H1 (cell line): ENCODE measurements around the gene SHROOM4. TPM values are rescaled to one million over a fixed set of nuclear protein-coding genes. Genes with fewer than 3 reads are reported as not detected.

Experiments used
- CTCF ChIA-PET: fragments of 300-600 bp; sonication (Branson Sonifier 250); formaldehyde crosslinking; loops from one replicate; lab custom pipeline; 2021; ENCODE audit not compliant: partially characterized antibody; lab: Charles Lee
- POLR2A ChIA-PET: fragments of 300-600 bp; sonication (Branson Sonifier 250); formaldehyde crosslinking; loops from one replicate; lab custom pipeline; 2021; ENCODE audit warnings: inconsistent platforms; ENCODE audit not compliant: partially characterized antibody; lab: Charles Lee
- DNase-seq, 2 experiments: peaks; one replicate each; pipeline versions ENCODE4 v3.0.0 to v3.0.0-alpha.2; 2010 to 2022; ENCODE audit warnings: low spot score in 2 of 2, low read depth in 1 of 2, mixed read lengths in 1 of 2
- FAIRE-seq: peaks from 2 replicates; lab custom pipeline; 2011; peaks lifted over from hg19 to GRCh38; lab: Jason Lieb, UNC
- H2AFZ ChIP-seq: 2 replicates; pipeline ENCODE4 v1.8.1; 2012; ENCODE audit warnings: low read length, inconsistent platforms
- H2AK5ac ChIP-seq: 2 replicates; pipeline ENCODE4 v1.6.1; 2013; ENCODE audit warnings: low read depth, low read length
- H2BK120ac ChIP-seq: replicated peaks from 2 replicates; pipeline ENCODE3; 2013; ENCODE audit warnings: low read depth, low read length, inconsistent platforms
- H2BK12ac ChIP-seq: 2 replicates; pipeline ENCODE4 v1.6.1; 2013; ENCODE audit warnings: low read depth, low read length
- H2BK15ac ChIP-seq: 2 replicates; pipeline ENCODE4 v1.6.1; 2013; ENCODE audit warnings: low read length
- H2BK20ac ChIP-seq: 2 replicates; pipeline ENCODE4 v1.6.1; 2013; ENCODE audit warnings: low read length
- H2BK5ac ChIP-seq: 2 replicates; pipeline ENCODE4 v1.6.1; 2013; ENCODE audit warnings: low read depth, low read length
- H3K14ac ChIP-seq: 2 replicates; pipeline ENCODE4 v1.6.1; 2013; ENCODE audit warnings: inconsistent platforms; ENCODE audit not compliant: insufficient read length
- H3K18ac ChIP-seq: 2 replicates; pipeline ENCODE4 v1.6.1; 2013; ENCODE audit warnings: low read length; ENCODE audit errors: extremely low read depth
- H3K23ac ChIP-seq: 2 replicates; pipeline ENCODE4 v1.6.1; 2013; ENCODE audit warnings: inconsistent platforms; ENCODE audit not compliant: insufficient read length
- H3K23me2 ChIP-seq: 2 replicates; pipeline ENCODE4 v1.6.1; 2013; ENCODE audit warnings: low read depth, low read length
- H3K27ac ChIP-seq: 2 replicates; pipeline ENCODE4 v1.6.1; 2011; ENCODE audit warnings: low read depth, low read length, inconsistent platforms
- H3K27me3 ChIP-seq, 4 experiments: replicated peaks in 1 of 4; 1 replicate in 1 of 4; 2 replicates in 3 of 4; pipeline versions ENCODE4 v1.6.1 to v1.8.1; 2011 to 2013; ENCODE audit warnings: low read length in 3 of 4, mild to moderate bottlenecking in 3 of 4, inconsistent platforms in 2 of 4, mixed read lengths in 2 of 4, moderate library complexity in 1 of 4; ENCODE audit not compliant: control insufficient read depth in 3 of 4, insufficient read depth in 3 of 4; ENCODE audit errors: extremely low read depth in 1 of 4
- H3K36me3 ChIP-seq, 4 experiments: 2 replicates each; pipeline versions ENCODE4 v1.6.1 to v1.8.1; 2011 to 2013; ENCODE audit warnings: mild to moderate bottlenecking in 4 of 4, low read length in 3 of 4, moderate library complexity in 2 of 4, control low read depth in 1 of 4, inconsistent platforms in 1 of 4; ENCODE audit not compliant: insufficient read depth in 4 of 4, control insufficient read depth in 2 of 4
- H3K4ac ChIP-seq: replicated peaks from 2 replicates; pipeline ENCODE3; 2013; ENCODE audit warnings: low read length, low read depth, mixed read lengths, inconsistent platforms; ENCODE audit not compliant: insufficient read length
- H3K4me1 ChIP-seq, 4 experiments: replicated peaks in 1 of 4; 1 replicate in 1 of 4; 2 replicates in 3 of 4; pipeline versions ENCODE4 v1.6.1 to v1.8.1; 2011 to 2013; ENCODE audit warnings: low read length in 3 of 4, inconsistent platforms in 2 of 4, mixed read lengths in 1 of 4; ENCODE audit not compliant: insufficient read depth in 4 of 4, control insufficient read depth in 3 of 4
- H3K4me2 ChIP-seq, 2 experiments: 2 replicates each; pipeline versions ENCODE4 v1.6.1 to v1.8.1; 2011 to 2013; ENCODE audit warnings: low read depth in 2 of 2, low read length in 2 of 2, control low read depth in 1 of 2, inconsistent platforms in 1 of 2, mild to moderate bottlenecking in 1 of 2; ENCODE audit not compliant: insufficient read depth in 1 of 2
- H3K4me3 ChIP-seq, 4 experiments: fragments of 200-600, 300-600 bp in 1 of 4; sonication (generic), shearing (Covaris generic), sonication (Bioruptor Twin) in 1 of 4; 2 replicates each; pipeline versions ENCODE4 v1.5.1 to v1.8.1; 2011 to 2016; ENCODE audit warnings: low read length in 4 of 4, low read depth in 3 of 4, control low read depth in 2 of 4, inconsistent platforms in 2 of 4, mild to moderate bottlenecking in 2 of 4, mixed read lengths in 1 of 4, moderate library complexity in 1 of 4; ENCODE audit not compliant: insufficient read depth in 2 of 4; ENCODE audit errors: extremely low read depth in 1 of 4
- H3K56ac ChIP-seq: replicated peaks from 2 replicates; pipeline ENCODE3; 2013; ENCODE audit warnings: low read depth, mild to moderate bottlenecking, mixed read lengths, low read length, inconsistent platforms; ENCODE audit not compliant: insufficient read length
- H3K79me1 ChIP-seq: 2 replicates; pipeline ENCODE4 v1.6.1; 2013; ENCODE audit warnings: low read depth, low read length, control low read depth
- H3K79me2 ChIP-seq, 2 experiments: 2 replicates each; pipeline versions ENCODE4 v1.6.1 to v1.8.1; 2012 to 2013; ENCODE audit warnings: low read length in 2 of 2, mild to moderate bottlenecking in 2 of 2, inconsistent platforms in 1 of 2; ENCODE audit not compliant: insufficient read depth in 2 of 2, control insufficient read depth in 1 of 2
- H3K9ac ChIP-seq, 4 experiments: replicated peaks in 1 of 4; 1 replicate in 1 of 4; 2 replicates in 3 of 4; pipeline versions ENCODE4 v1.6.1 to v1.8.1; 2011 to 2013; ENCODE audit warnings: low read depth in 3 of 4, low read length in 3 of 4, control low read depth in 2 of 4, mild to moderate bottlenecking in 2 of 4, moderate library complexity in 2 of 4, inconsistent platforms in 1 of 4; ENCODE audit errors: extremely low read depth in 1 of 4
- H3K9me3 ChIP-seq, 2 experiments: 2 replicates each; pipeline versions ENCODE4 v1.6.1 to v1.8.1; 2012 to 2013; ENCODE audit warnings: mild to moderate bottlenecking in 2 of 2, moderate library complexity in 2 of 2, control low read depth in 1 of 2, inconsistent platforms in 1 of 2, low read depth in 1 of 2, low read length in 1 of 2, mixed read lengths in 1 of 2; ENCODE audit not compliant: insufficient read depth in 2 of 2
- H4K20me1 ChIP-seq, 2 experiments: replicated peaks in 1 of 2; 2 replicates each; pipeline versions ENCODE3 to v1.8.1; 2011 to 2013; ENCODE audit warnings: inconsistent platforms in 2 of 2, low read length in 2 of 2, mild to moderate bottlenecking in 1 of 2; ENCODE audit not compliant: insufficient read depth in 2 of 2, control insufficient read depth in 1 of 2
- H4K5ac ChIP-seq: 2 replicates; pipeline ENCODE4 v1.6.1; 2013; ENCODE audit warnings: low read length, low read depth, mixed read lengths, inconsistent platforms; ENCODE audit not compliant: insufficient read length
- H4K8ac ChIP-seq: 2 replicates; pipeline ENCODE4 v1.8.0; 2013; ENCODE audit warnings: mild to moderate bottlenecking, moderate library complexity, low read length, inconsistent platforms; ENCODE audit not compliant: insufficient read depth; ENCODE audit errors: extremely low read depth
- H4K91ac ChIP-seq: replicated peaks from 2 replicates; pipeline ENCODE3; 2013; ENCODE audit warnings: low read length, mixed read lengths, inconsistent platforms; ENCODE audit not compliant: insufficient read length
- BCL11A ChIP-seq, 2 experiments: IDR thresholded peaks; one replicate each; pipeline ENCODE4 v1.6.1; 2011; ENCODE audit warnings: low read depth in 2 of 2, low read length in 2 of 2, mild to moderate bottlenecking in 2 of 2
- CBX5 ChIP-seq: fragments of 300-800, 300-1000 bp; sonication (generic); IDR thresholded peaks from 2 replicates; pipeline ENCODE4 v1.7.1; 2016; ENCODE audit warnings: antibody characterized with exemption, low read length, low read depth
- EGR1 ChIP-seq: IDR thresholded peaks from 2 replicates; pipeline ENCODE4 v1.6.1; 2011; ENCODE audit warnings: low read depth, low read length, borderline replicate concordance
- GTF2F1 ChIP-seq: IDR thresholded peaks from 2 replicates; pipeline ENCODE4 v1.6.1; 2012; ENCODE audit warnings: low read depth, low read length, improper control_type of control experiment, borderline replicate concordance
- JUND ChIP-seq: IDR thresholded peaks from 2 replicates; pipeline ENCODE4 v1.6.1; 2011; ENCODE audit warnings: mild to moderate bottlenecking, improper control_type of control experiment, low read length
- KDM4A ChIP-seq: IDR thresholded peaks from one replicate; pipeline ENCODE4 v1.7.1; 2012; ENCODE audit warnings: low read depth, mild to moderate bottlenecking, moderate library complexity, low read length, inconsistent platforms; ENCODE audit not compliant: severe bottlenecking
- KDM5A ChIP-seq: fragments of 200-600 bp; IDR thresholded peaks from 2 replicates; pipeline ENCODE4 v1.7.1; 2012; ENCODE audit warnings: mild to moderate bottlenecking, low read length, inconsistent platforms, mixed read lengths
- NANOG ChIP-seq: IDR thresholded peaks from 2 replicates; pipeline ENCODE4 v1.6.1; 2011; ENCODE audit warnings: low read length, low read depth, mild to moderate bottlenecking, inconsistent platforms; ENCODE audit not compliant: insufficient read depth, poor library complexity, severe bottlenecking
- POLR2AphosphoS5 ChIP-seq: IDR thresholded peaks from 2 replicates; pipeline ENCODE4 v1.6.1; 2011; ENCODE audit warnings: low read depth, low read length
- RFX5 ChIP-seq: IDR thresholded peaks from 2 replicates; pipeline ENCODE4 v1.6.1; 2011; ENCODE audit warnings: low read depth, low read length, improper control_type of control experiment, borderline replicate concordance
- RXRA ChIP-seq: IDR thresholded peaks from 2 replicates; pipeline ENCODE4 v1.6.1; 2011; ENCODE audit warnings: low read depth, mild to moderate bottlenecking, low read length, moderate library complexity; ENCODE audit not compliant: insufficient read depth
- SAP30 ChIP-seq: fragments of 300-600 bp; sonication (generic); IDR thresholded peaks from 2 replicates; pipeline ENCODE4 v1.7.1; 2012; ENCODE audit warnings: low read length, moderate library complexity, mild to moderate bottlenecking, inconsistent platforms; ENCODE audit not compliant: insufficient read depth, insufficient replicate concordance
- SP2 ChIP-seq: IDR thresholded peaks from 2 replicates; pipeline ENCODE4 v1.6.1; 2012; ENCODE audit warnings: mild to moderate bottlenecking, low read length, inconsistent platforms
- WGBS, 2 experiments: shearing (Covaris generic) in 1 of 2; methylation state at CpG; one replicate each; pipeline versions ENCODE4 v1.1.6 to v1.1.7; 2013 to 2015; ENCODE audit warnings: low lambda C conversion rate in 2 of 2, mixed read lengths in 2 of 2, inconsistent platforms in 1 of 2, low coverage in 1 of 2, missing lambda C conversion rate in 1 of 2; ENCODE audit not compliant: insufficient replicate concordance in 2 of 2, insufficient coverage in 1 of 2, insufficient read length in 1 of 2; ENCODE audit errors: extremely low coverage in 1 of 2, missing lambda C conversion rate in 1 of 2; 5-methylcytosine and 5-hydroxymethylcytosine counted together
- polyA plus RNA-seq, 7 experiments: library from polyadenylated mRNA; depleted of rRNA in 3 of 7; stranded (reverse) in 5 of 7; unstranded in 2 of 7; fragments of >200 nt in 5 of 7; fragments of 200-250 nt in 2 of 7; gene quantifications; 1 replicate in 5 of 7; 2 replicates in 1 of 7; 4 replicates in 1 of 7; pipeline versions ENCODE4 v1.2.1 to v1.2.3, GENCODE V29; 2011 to 2013; ENCODE audit warnings: missing spikeins in 2 of 7, mixed read lengths in 2 of 7
- total RNA-seq: library from RNA; stranded (reverse); fragmentation: NEBNext Ultra II Directional; extraction: Animal tissue kit (Norgen Biotek cat#: 25700); gene quantifications from 2 replicates; pipeline ENCODE4 v1.2.1, GENCODE V29; 2021
- TF ChIP-seq, protein P1 (sequence below): IDR thresholded peaks from 2 replicates; pipeline ENCODE4 v1.6.1; 2011; ENCODE audit warnings: low read length, improper control_type of control experiment

The SHROOM4 gene
- total and polyA plus RNA-seq, 2 of the 8 experiments (the other 6 are each of a cell fraction or from before 2014, with no cell fraction given), result 1.6 to 5.6 TPM

DNA sequence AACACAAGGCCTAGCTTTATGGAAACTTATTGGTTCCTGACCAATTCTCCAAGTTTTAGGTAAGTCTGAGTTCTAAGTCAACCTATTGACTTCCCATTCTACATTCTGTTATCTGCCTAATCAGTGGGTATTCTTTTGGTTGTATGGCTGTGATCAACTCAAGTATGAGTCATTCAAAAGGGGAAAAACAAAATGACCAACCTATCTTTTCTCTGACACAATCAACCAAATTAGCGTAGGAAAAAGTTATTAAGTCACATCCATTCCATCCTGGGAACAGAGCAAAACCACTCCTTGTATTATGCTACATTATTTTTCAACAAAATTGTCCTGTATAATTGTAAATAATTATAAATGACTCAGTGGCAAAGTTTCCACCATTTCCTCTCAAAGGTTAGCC, 136.2 kb downstream of the SHROOM4 start:
- no peak overlapping the region for H2BK120ac ChIP-seq
- no peaks in the 10 kb centered on the region for H3K79me1 ChIP-seq
- H3K18ac ChIP-seq, result no peak overlapping the region
- H4K5ac ChIP-seq, result no peak overlapping the region
- no peak overlapping the region for H3K4me2 ChIP-seq
- no peak overlapping the region for H3K14ac ChIP-seq
- POLR2A ChIA-PET, result no interaction called here
- no peak overlapping the region for H3K9ac ChIP-seq
- H3K9me3 ChIP-seq, result no peaks in the 10 kb centered on the region
- DNase-seq, result no peak
- no peak overlapping the region for H3K56ac ChIP-seq
- no peaks in the 10 kb centered on the region for H3K23me2 ChIP-seq
- no peak overlapping the region for H3K23ac ChIP-seq
- CTCF ChIA-PET, result interaction anchor here (0.7 to 1.2 kb wide), 3 partner anchors 28 to 311 kb away, joined by 3 read pairs; no protein-coding TSS in a partner anchor
- no peak overlapping the region for H2BK12ac ChIP-seq
- no peak overlapping the region for H2BK5ac ChIP-seq
- H4K20me1 ChIP-seq, result no peaks in the 10 kb centered on the region
- H2BK20ac ChIP-seq, result no peak overlapping the region
- H2AFZ ChIP-seq, result no peak overlapping the region
- no peak overlapping the region for H3K27ac ChIP-seq
- H3K4me1 ChIP-seq, result no peaks in the 10 kb centered on the region; a peak in 1 of 7 replicates
- H3K4ac ChIP-seq, result no peak overlapping the region
- no peak overlapping the region for H2BK15ac ChIP-seq
- H3K36me3 ChIP-seq, result no peaks in the 10 kb centered on the region
- no peaks in the 10 kb centered on the region for H3K27me3 ChIP-seq
- H4K91ac ChIP-seq, result no peak overlapping the region
- H2AK5ac ChIP-seq, result no peak overlapping the region
- no peak overlapping the region for H3K4me3 ChIP-seq
- H4K8ac ChIP-seq, result no peak overlapping the region
- 100% methylated on average over 1 of the region's 1 CpG; no CpG with 5 or more reads in 1 of the 2 experiments for WGBS, 2 experiments
- no peak for FAIRE-seq
- no peaks in the 10 kb centered on the region for H3K79me2 ChIP-seq
- TF ChIP-seq BCL11A (IDR thresholded peaks at IDR 0.05; ENCODE audit: low read depth in 2 of 2, low read length in 2 of 2), result no peak
- no peak for TF ChIP-seq POLR2AphosphoS5
- no peak for TF ChIP-seq NANOG
- TF ChIP-seq KDM4A, result no peak
- TF ChIP-seq, protein P1, sequence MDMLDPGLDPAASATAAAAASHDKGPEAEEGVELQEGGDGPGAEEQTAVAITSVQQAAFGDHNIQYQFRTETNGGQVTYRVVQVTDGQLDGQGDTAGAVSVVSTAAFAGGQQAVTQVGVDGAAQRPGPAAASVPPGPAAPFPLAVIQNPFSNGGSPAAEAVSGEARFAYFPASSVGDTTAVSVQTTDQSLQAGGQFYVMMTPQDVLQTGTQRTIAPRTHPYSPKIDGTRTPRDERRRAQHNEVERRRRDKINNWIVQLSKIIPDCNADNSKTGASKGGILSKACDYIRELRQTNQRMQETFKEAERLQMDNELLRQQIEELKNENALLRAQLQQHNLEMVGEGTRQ, result no peak
- no peak for TF ChIP-seq CBX5
- no peak for TF ChIP-seq SAP30
- TF ChIP-seq SP2, result no peak
- TF ChIP-seq RXRA, result no peak
- no peak for TF ChIP-seq JUND
- TF ChIP-seq RFX5, result no peak
- TF ChIP-seq KDM5A, result no peak
- TF ChIP-seq EGR1, result no peak
- TF ChIP-seq GTF2F1, result no peak
